Endothelial cell of umbilical vein (primary cell): ENCODE data around the gene LRFN3. TPM values are rescaled to one million over a fixed set of nuclear protein-coding genes. Genes with fewer than 3 reads are reported as not detected.
A peak's percentile ranks its signal among the peaks of the same experiment; 100 is the strongest.

Source experiments
- BruUV-seq: library from RNA; stranded (reverse); fragments of 400-500 nt; replicated peaks from 2 replicates; lab custom pipeline; 2021; lab: Mats Ljungman, UMichigan
- CTCF ChIA-PET: fragments of 300-600, 350-600 bp; sonication (Branson Sonifier 250); formaldehyde crosslinking; loops from one replicate; lab custom pipeline; 2021; ENCODE audit warnings: antibody characterized with exemption, inconsistent platforms; lab: Charles Lee
- POLR2A ChIA-PET: fragments of 300-600, 350-600 bp; sonication (Branson Sonifier 250); formaldehyde crosslinking; loops from one replicate; lab custom pipeline; 2021; ENCODE audit warnings: antibody characterized with exemption, inconsistent platforms; lab: Charles Lee
- DNase-seq: peaks from one replicate; pipeline ENCODE4 v3.0.0-alpha.2; 2011; ENCODE audit warnings: low read depth, low spot score
- FAIRE-seq: peaks from 2 replicates; lab custom pipeline; 2011; peaks lifted over from hg19 to GRCh38; lab: Jason Lieb, UNC
- H2AFZ ChIP-seq: 2 replicates; pipeline ENCODE4 v1.6.0; 2012; ENCODE audit warnings: low read depth, low read length, control low read depth, inconsistent platforms
- H3K27ac ChIP-seq: 2 replicates; pipeline ENCODE4 v1.5.1; 2011; ENCODE audit warnings: low read depth, mild to moderate bottlenecking, control low read depth, low read length, moderate library complexity; ENCODE audit not compliant: insufficient read depth
- H3K27me3 ChIP-seq, 2 experiments: 2 replicates each; pipeline versions ENCODE4 v1.6.0 to v1.6.1; 2011; ENCODE audit warnings: low read length in 2 of 2, mixed read lengths in 1 of 2; ENCODE audit not compliant: control insufficient read depth in 2 of 2, insufficient read depth in 2 of 2
- H3K36me3 ChIP-seq, 2 experiments: 2 replicates in 1 of 2; 3 replicates in 1 of 2; pipeline ENCODE4 v1.5.1; 2011; ENCODE audit warnings: low read length in 2 of 2, mild to moderate bottlenecking in 1 of 2, moderate library complexity in 1 of 2; ENCODE audit not compliant: control insufficient read depth in 2 of 2, insufficient read depth in 2 of 2; ENCODE audit errors: extremely low read depth in 1 of 2
- H3K4me1 ChIP-seq: 3 replicates; pipeline ENCODE4 v1.5.1; 2011; ENCODE audit warnings: mild to moderate bottlenecking, low read length; ENCODE audit not compliant: control insufficient read depth, insufficient read depth; ENCODE audit errors: extremely low read depth
- H3K4me2 ChIP-seq: 2 replicates; pipeline ENCODE4 v1.6.1; 2011; ENCODE audit warnings: low read length, control low read depth, mixed read lengths; ENCODE audit not compliant: insufficient read depth
- H3K4me3 ChIP-seq, 3 experiments: fragments of 200-600 bp in 1 of 3; sonication (generic), shearing (Covaris generic) in 1 of 3; replicated peaks in 1 of 3; 2 replicates each; pipeline ENCODE4 v1.5.1; 2011 to 2016; ENCODE audit warnings: control low read depth in 3 of 3, low read length in 3 of 3, mild to moderate bottlenecking in 2 of 3, inconsistent platforms in 1 of 3, low read depth in 1 of 3, moderate library complexity in 1 of 3; ENCODE audit not compliant: insufficient read depth in 1 of 3
- H3K79me2 ChIP-seq: 2 replicates; pipeline ENCODE4 v1.6.0; 2012; ENCODE audit warnings: low read length, inconsistent platforms; ENCODE audit not compliant: control insufficient read depth, insufficient read depth
- H3K9ac ChIP-seq: replicated peaks from 2 replicates; pipeline ENCODE3; 2011; ENCODE audit warnings: low read length, control low read depth; ENCODE audit not compliant: insufficient read depth; ENCODE audit errors: extremely low read depth
- H3K9me1 ChIP-seq: replicated peaks from 3 replicates; pipeline ENCODE4 v1.6.0; 2011; ENCODE audit warnings: mild to moderate bottlenecking, low read length; ENCODE audit not compliant: control insufficient read depth, insufficient read depth; ENCODE audit errors: extremely low read depth
- H3K9me3 ChIP-seq: replicated peaks from 2 replicates; pipeline ENCODE4 v1.5.1; 2012; ENCODE audit warnings: low read length, inconsistent platforms; ENCODE audit not compliant: control insufficient read depth, insufficient read depth
- H4K20me1 ChIP-seq: replicated peaks from 2 replicates; pipeline ENCODE3; 2011; ENCODE audit warnings: mild to moderate bottlenecking, low read length; ENCODE audit not compliant: control insufficient read depth, insufficient read depth; ENCODE audit errors: extremely low read depth
- CTCF ChIP-seq, 2 donors: IDR thresholded peaks; 1 replicate in 1 of 2; 2 replicates in 1 of 2; pipeline ENCODE4 v1.5.1; 2011; ENCODE audit warnings: low read length in 2 of 2, mild to moderate bottlenecking in 2 of 2, moderate library complexity in 2 of 2, control low read depth in 1 of 2, inconsistent platforms in 1 of 2, low read depth in 1 of 2; ENCODE audit not compliant: insufficient read depth in 1 of 2; ENCODE audit errors: extremely low read depth in 1 of 2
- EZH2 ChIP-seq: IDR thresholded peaks from 2 replicates; pipeline ENCODE4 v1.6.1; 2012; ENCODE audit warnings: borderline replicate concordance, low read depth, mild to moderate bottlenecking, moderate library complexity, low read length, inconsistent platforms; ENCODE audit not compliant: severe bottlenecking
- MAX ChIP-seq: IDR thresholded peaks from 2 replicates; pipeline ENCODE4 v1.6.1; 2011; ENCODE audit not compliant: insufficient read depth, insufficient read length
- dilution Hi-C: fragments of 300-500 bp; cut with MboI; formaldehyde crosslinking; loops from one replicate; pipeline ENCODE4 v1.15.0; 2019; ENCODE audit warnings: low sequenced_read_pairs; ENCODE audit not compliant: extremely low pct_ligation_motif_present
- intact Hi-C: fragments of 100-400 bp; cut with micrococcal nuclease; formaldehyde crosslinking; loops from one replicate; pipeline ENCODE4 v1.10.0; 2022
- polyA plus RNA-seq, 4 experiments: library from polyadenylated mRNA; depleted of rRNA in 3 of 4; stranded (reverse) in 3 of 4; unstranded in 1 of 4; fragments of >200 nt; gene quantifications; 2 replicates each; pipeline versions ENCODE4 v1.2.1 to v1.2.3, GENCODE V29; 2011 to 2012; ENCODE audit warnings: missing spikeins in 1 of 4
- total RNA-seq: library from RNA; stranded (reverse); gene quantifications from 2 replicates; pipeline ENCODE4 v1.2.3, GENCODE V29; 2021

The LRFN3 gene
- total and polyA plus RNA-seq, 2 donors (not counting 3 experiments of a cell fraction or from before 2014, with no cell fraction given) = 4.1 to 15.9 TPM

GRCh38 chr19:35992907-35993765 is 57.0 kb downstream of the LRFN3 start:
- CTCF ChIA-PET = interaction anchor here (1.3 to 1.9 kb wide), 4 partner anchors 17 to 61 kb away, joined by 3 to 6 read pairs (median 5); partner anchors contain the start of genes ALKBH6 and THAP8
- Histone ChIP-seq H3K27me3 (peaks cover 0 to 2% of the 10 kb centered on the region in 2 experiments), H3K9me1 (no peaks in the 10 kb centered on the region), H3K9ac (no peak overlapping the region), H3K79me2 (peaks cover 2% of the 10 kb centered on the region), H3K4me3 (no peak overlapping the region), H3K4me1 (peaks cover 10% of the 10 kb centered on the region), H3K27ac (no peak overlapping the region), H3K36me3 (no peaks in the 10 kb centered on the region), H4K20me1 (no peaks in the 10 kb centered on the region), H3K9me3 (no peaks in the 10 kb centered on the region), H2AFZ (no peak overlapping the region), H3K4me2 (no peak overlapping the region)
- intact Hi-C loops = no loop called here
- dilution Hi-C loops = no loop called here
- DNase-seq = no peak
- no TSS peak for BruUV-seq
- TF ChIP-seq EZH2 (peak; percentile 1), MAX (no peak)
- POLR2A ChIA-PET = no interaction called here
- no peak for FAIRE-seq

GRCh38 chr19:35993923-35994598 is 57.9 kb downstream of the LRFN3 start:
- ChIA-PET CTCF (interaction anchor here (1.3 to 1.9 kb wide), 4 partner anchors 18 to 60 kb away, joined by 3 to 6 read pairs (median 5); partner anchors contain the start of genes ALKBH6 and THAP8), POLR2A (no interaction called here)
- Histone ChIP-seq H3K4me3 (peak overlapping the region in 1 of 3 experiments; percentile 12), H3K79me2 (peaks cover 2% of the 10 kb centered on the region), H3K4me1 (peaks cover 10% of the 10 kb centered on the region), H2AFZ (peak overlapping the region; percentile 87), H3K27ac (no peak overlapping the region), H3K9me1 (no peaks in the 10 kb centered on the region), H3K27me3 (peaks cover 0 to 2% of the 10 kb centered on the region in 2 experiments), H3K9me3 (no peaks in the 10 kb centered on the region), H4K20me1 (no peaks in the 10 kb centered on the region), H3K4me2 (peak overlapping the region; percentile 91), H3K36me3 (no peaks in the 10 kb centered on the region), H3K9ac (no peak overlapping the region)
- DNase-seq (peak; percentile 21), FAIRE-seq (no peak)
- intact Hi-C loops = no loop called here
- dilution Hi-C loops = no loop called here
- TF ChIP-seq CTCF (IDR thresholded peaks at IDR 0.05; ENCODE audit: extremely low read depth in 1 of 2, insufficient read depth in 1 of 2, low read depth in 1 of 2, low read length in 2 of 2) (peak; percentile 6 to 16), EZH2 (no peak)
- BruUV-seq = no TSS peak
